HepG2 (cell line): ENCODE measurements around the gene STMN1. TPM values are rescaled to one million over a fixed set of nuclear protein-coding genes. Genes with fewer than 3 reads are reported as not detected.

ENCODE experiments used
- ATF2 ChIP-seq: sonication (generic); formaldehyde crosslinking; IDR thresholded peaks from 2 replicates; pipeline ENCODE4 v1.4.0; 2020; ENCODE audit warnings: missing genetic modification reagents
- KDM2A ChIP-seq: sonication (generic); formaldehyde crosslinking; IDR thresholded peaks from 2 replicates; pipeline ENCODE4 v1.4.0; 2020; ENCODE audit warnings: low read depth, missing genetic modification reagents, borderline replicate concordance
- KLF11 ChIP-seq: IDR thresholded peaks from 2 replicates; pipeline ENCODE4 v1.6.1; 2016; ENCODE audit warnings: missing compliant biosample characterization
- NFKBIZ ChIP-seq: IDR thresholded peaks from 2 replicates; pipeline ENCODE4 v1.6.1; 2018; ENCODE audit warnings: missing genetic modification reagents, missing compliant biosample characterization
- SAP130 ChIP-seq: IDR thresholded peaks from 2 replicates; pipeline ENCODE4 v1.6.1; 2016; ENCODE audit warnings: low read depth
- TARDBP ChIP-seq: sonication (generic); formaldehyde crosslinking; IDR thresholded peaks from 2 replicates; pipeline ENCODE4 v1.8.0; 2022; ENCODE audit warnings: mild to moderate bottlenecking, missing genetic modification reagents
- ZBTB43 ChIP-seq: sonication (generic); formaldehyde crosslinking; conservative IDR thresholded peaks from 2 replicates; pipeline ENCODE4 v1.4.0; 2020; ENCODE audit warnings: missing genetic modification reagents
- ZNF432 ChIP-seq: sonication (generic); formaldehyde crosslinking; IDR thresholded peaks from 2 replicates; pipeline ENCODE4 v1.5.0; 2020; ENCODE audit warnings: missing genetic modification reagents, mild to moderate bottlenecking, borderline replicate concordance
- ZNF460 ChIP-seq: sonication (generic); formaldehyde crosslinking; IDR thresholded peaks from 2 replicates; pipeline ENCODE4 v1.5.1; 2020; ENCODE audit warnings: missing genetic modification reagents, mild to moderate bottlenecking, borderline replicate concordance
- ZNF574 ChIP-seq: sonication (generic); formaldehyde crosslinking; IDR thresholded peaks from 2 replicates; pipeline ENCODE4 v1.4.0; 2020; ENCODE audit warnings: missing genetic modification reagents
- ZNF687 ChIP-seq: sonication (generic); formaldehyde crosslinking; IDR thresholded peaks from 2 replicates; pipeline ENCODE4 v1.5.1; 2020; ENCODE audit warnings: mild to moderate bottlenecking, missing genetic modification reagents, moderate library complexity
- polyA plus RNA-seq, 8 experiments: library from polyadenylated mRNA; depleted of rRNA in 3 of 8; stranded (reverse) in 7 of 8; unstranded in 1 of 8; fragments of >200 nt; fragmentation: Illumina TruSeq in 4 of 8; extraction: Trizol in 4 of 8; gene quantifications; 2 replicates each; pipeline versions ENCODE4 v1.2.1 to v1.2.3, GENCODE V29; 2011 to 2016; ENCODE audit warnings: low read depth in 4 of 8, missing spikeins in 1 of 8, mixed read lengths in 1 of 8; ENCODE audit not compliant: insufficient read depth in 1 of 8
- total RNA-seq, 5 experiments: library from RNA; depleted of rRNA; stranded (reverse); fragments of >200 nt; fragmentation: Illumina TruSeq; extraction: Trizol; gene quantifications; 2 replicates each; pipeline ENCODE4 v1.2.3, GENCODE V29; 2016; ENCODE audit warnings: low read depth in 1 of 5
- TF ChIP-seq, protein P1 (sequence below): sonication (generic); formaldehyde crosslinking; IDR thresholded peaks from 2 replicates; pipeline ENCODE4 v1.5.0; 2020; ENCODE audit warnings: mild to moderate bottlenecking, missing genetic modification reagents, borderline replicate concordance
- TF ChIP-seq, protein P2 (sequence below): sonication (generic); formaldehyde crosslinking; IDR thresholded peaks from 2 replicates; pipeline ENCODE4 v1.8.0; 2022; ENCODE audit warnings: missing genetic modification reagents, low read depth, mild to moderate bottlenecking, borderline replicate concordance

The STMN1 gene
- total and polyA plus RNA-seq, 2 of the 13 experiments (the other 11 are each of a cell fraction or from before 2014, with no cell fraction given): 45.9 to 409 TPM

DNA sequence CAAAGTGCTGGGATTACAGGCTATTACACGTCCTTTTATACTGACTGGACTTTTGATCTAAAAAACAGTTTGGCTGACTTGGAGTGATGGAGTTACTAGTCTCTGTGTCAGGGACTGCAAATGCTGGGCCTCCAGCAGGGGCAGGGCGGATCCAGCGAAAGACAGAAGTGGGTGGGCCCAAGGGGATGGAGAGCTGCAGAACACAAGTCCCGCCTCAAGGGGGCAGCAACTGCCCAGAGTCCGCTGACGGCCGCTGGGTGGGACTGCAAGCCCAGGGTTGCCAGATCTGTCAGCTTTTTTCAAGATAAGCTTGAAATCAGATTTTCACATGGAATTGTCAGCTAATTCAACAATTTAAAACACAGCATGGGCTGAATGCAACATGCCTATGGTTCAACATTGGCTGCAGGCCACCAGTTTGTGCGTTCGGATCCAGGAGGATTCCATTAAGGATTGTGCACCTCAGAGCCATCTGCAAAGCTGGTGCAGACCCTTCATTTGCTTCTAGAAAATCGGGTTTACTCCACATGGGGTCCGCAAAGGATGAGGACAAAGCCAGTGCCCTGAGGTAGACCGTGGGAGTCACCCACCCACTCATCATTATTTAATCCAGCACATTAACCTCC, 10.7 kb downstream of the STMN1 start (continued):
- TF ChIP-seq, protein P1, sequence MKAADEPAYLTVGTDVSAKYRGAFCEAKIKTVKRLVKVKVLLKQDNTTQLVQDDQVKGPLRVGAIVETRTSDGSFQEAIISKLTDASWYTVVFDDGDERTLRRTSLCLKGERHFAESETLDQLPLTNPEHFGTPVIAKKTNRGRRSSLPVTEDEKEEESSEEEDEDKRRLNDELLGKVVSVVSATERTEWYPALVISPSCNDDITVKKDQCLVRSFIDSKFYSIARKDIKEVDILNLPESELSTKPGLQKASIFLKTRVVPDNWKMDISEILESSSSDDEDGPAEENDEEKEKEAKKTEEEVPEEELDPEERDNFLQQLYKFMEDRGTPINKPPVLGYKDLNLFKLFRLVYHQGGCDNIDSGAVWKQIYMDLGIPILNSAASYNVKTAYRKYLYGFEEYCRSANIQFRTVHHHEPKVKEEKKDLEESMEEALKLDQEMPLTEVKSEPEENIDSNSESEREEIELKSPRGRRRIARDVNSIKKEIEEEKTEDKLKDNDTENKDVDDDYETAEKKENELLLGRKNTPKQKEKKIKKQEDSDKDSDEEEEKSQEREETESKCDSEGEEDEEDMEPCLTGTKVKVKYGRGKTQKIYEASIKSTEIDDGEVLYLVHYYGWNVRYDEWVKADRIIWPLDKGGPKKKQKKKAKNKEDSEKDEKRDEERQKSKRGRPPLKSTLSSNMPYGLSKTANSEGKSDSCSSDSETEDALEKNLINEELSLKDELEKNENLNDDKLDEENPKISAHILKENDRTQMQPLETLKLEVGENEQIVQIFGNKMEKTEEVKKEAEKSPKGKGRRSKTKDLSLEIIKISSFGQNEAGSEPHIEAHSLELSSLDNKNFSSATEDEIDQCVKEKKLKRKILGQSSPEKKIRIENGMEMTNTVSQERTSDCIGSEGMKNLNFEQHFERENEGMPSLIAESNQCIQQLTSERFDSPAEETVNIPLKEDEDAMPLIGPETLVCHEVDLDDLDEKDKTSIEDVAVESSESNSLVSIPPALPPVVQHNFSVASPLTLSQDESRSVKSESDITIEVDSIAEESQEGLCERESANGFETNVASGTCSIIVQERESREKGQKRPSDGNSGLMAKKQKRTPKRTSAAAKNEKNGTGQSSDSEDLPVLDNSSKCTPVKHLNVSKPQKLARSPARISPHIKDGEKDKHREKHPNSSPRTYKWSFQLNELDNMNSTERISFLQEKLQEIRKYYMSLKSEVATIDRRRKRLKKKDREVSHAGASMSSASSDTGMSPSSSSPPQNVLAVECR (CRISPR knock-in tag): peak; percentile 47; the same call in 1 of the 2 replicates
- peak; percentile 32; the same call in 1 of the 2 replicates for TF ChIP-seq KLF11 (CRISPR knock-in tag)
- TF ChIP-seq SAP130: peak; percentile 59
- no peak for TF ChIP-seq ZNF432
- peak; percentile 61; the same call in 1 of the 2 replicates for TF ChIP-seq TARDBP (CRISPR knock-in tag)
- TF ChIP-seq ZBTB43 (CRISPR knock-in tag): no peak
- TF ChIP-seq ZNF460: no peak
- TF ChIP-seq, protein P2, sequence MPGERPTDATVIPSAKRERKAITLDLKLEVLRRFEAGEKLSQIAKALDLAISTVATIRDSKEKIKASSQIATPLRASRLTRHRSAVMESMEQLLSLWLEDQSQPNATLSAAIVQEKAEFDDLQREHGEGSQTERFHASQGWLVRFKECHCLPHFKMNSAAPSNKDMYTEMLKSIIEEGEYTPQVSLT (CRISPR knock-in tag): no peak
- no peak for TF ChIP-seq NFKBIZ (CRISPR knock-in tag)
- 0 out of 2 replicates have a peak, but pooled peaks have one; percentile 7 for TF ChIP-seq ATF2
- TF ChIP-seq KDM2A (CRISPR knock-in tag): peak; percentile 62; the same call in 1 of the 2 replicates
- TF ChIP-seq ZNF687 (CRISPR knock-in tag): peak; percentile 68
- peak; percentile 63; the same call in 1 of the 2 replicates for TF ChIP-seq ZNF574 (CRISPR knock-in tag)
